Left ventricle myocardium superior (tissue), 1 donor: ENCODE data around the gene SCGB3A2. TPM values are rescaled to one million over a fixed set of nuclear protein-coding genes. Genes with fewer than 3 reads are reported as not detected.

Experiments
- ATAC-seq: fragments of 200-7000 bp; cut with Tn5 transposase; one replicate; pipeline ENCODE4 v1.9.1; 2020; ENCODE audit warnings: mild to moderate bottlenecking, moderate library complexity
- DNase-seq: peaks from one replicate; pipeline ENCODE4 v3.0.0-alpha.2; 2020
- intact Hi-C: fragments of 100-400 bp; cut with micrococcal nuclease; formaldehyde crosslinking; loops from one replicate; pipeline ENCODE4 v1.11.0; 2022
- total RNA-seq: library from RNA; stranded (reverse); fragmentation: NEBNext Ultra II Directional; extraction: Animal tissue kit (Norgen Biotek cat#: 25700); gene quantifications from one replicate; pipeline ENCODE4 v1.2.1, GENCODE V29; 2021
- donor health status: DM: no; HTN: yes; CAD: no; lungs with severe emphysema.

SCGB3A2 gene
- total RNA-seq, 1 donor from 2014 or later, result not detected

- intact Hi-C loops, result no loop called here
- no peak for DNase-seq
- no peak for ATAC-seq
These were observed 14.3 kb downstream of the SCGB3A2 start for GRCh38 chr5:147892696-147893296.

- no peak for ATAC-seq
- intact Hi-C loops, result no loop called here
- DNase-seq, result no peak
These were observed 15.3 kb downstream of the SCGB3A2 start for GRCh38 chr5:147893820-147894219.

- ATAC-seq (no peak), DNase-seq (no peak)
- intact Hi-C loops, result no loop called here
These were observed 17.4 kb downstream of the SCGB3A2 start for GRCh38 chr5:147895864-147896263.

- no peak for ATAC-seq
- DNase-seq, result no peak
- intact Hi-C loops, result no loop called here
These were observed 20.4 kb downstream of the SCGB3A2 start for GRCh38 chr5:147898875-147899401.

GRCh38 chr5:147901599-147902039 is 23.1 kb downstream of the SCGB3A2 start:
- ATAC-seq, result no peak
- intact Hi-C loops, result no loop called here
- DNase-seq, result no peak

- intact Hi-C loops, result no loop called here
- no peak for ATAC-seq
- DNase-seq, result no peak
These were observed 24.2 kb downstream of the SCGB3A2 start for GRCh38 chr5:147902609-147903115.

- intact Hi-C loops, result no loop called here
- DNase-seq (no peak), ATAC-seq (no peak)
These were observed 25.6 kb downstream of the SCGB3A2 start for GRCh38 chr5:147904110-147904509.

GRCh38 chr5:147906326-147907095 is 28.0 kb downstream of the SCGB3A2 start, which contains the start of gene C5orf46:
Gene C5orf46 (minus strand): TSS chr5:147906538. CDS start chr5:147906501, 37 bp downstream.
- intact Hi-C loops, result no loop called here
- peak; percentile 85 for ATAC-seq
- DNase-seq, result no peak

GRCh38 chr5:147911427-147911826 is 32.9 kb downstream of the SCGB3A2 start:
- intact Hi-C loops, result no loop called here
- ATAC-seq, result peak; percentile 94
- DNase-seq, result peak; percentile 73

- peak; percentile 33 for ATAC-seq
- DNase-seq, result no peak
- intact Hi-C loops, result no loop called here
These were observed 33.5 kb downstream of the SCGB3A2 start for GRCh38 chr5:147912011-147912410.

- DNase-seq, result no peak
- ATAC-seq, result no peak
- intact Hi-C loops, result no loop called here
These were observed 35.3 kb downstream of the SCGB3A2 start for GRCh38 chr5:147913786-147914185.

GRCh38 chr5:147918101-147918685 is 39.7 kb downstream of the SCGB3A2 start:
- DNase-seq (no peak), ATAC-seq (no peak)
- intact Hi-C loops, result no loop called here

GRCh38 chr5:147918899-147919298 is 40.4 kb downstream of the SCGB3A2 start:
- no peak for ATAC-seq
- no peak for DNase-seq
- intact Hi-C loops, result no loop called here

- DNase-seq (no peak), ATAC-seq (no peak)
- intact Hi-C loops, result no loop called here
These were observed 42.0 kb downstream of the SCGB3A2 start for GRCh38 chr5:147920420-147921030.

- DNase-seq, result no peak
- ATAC-seq, result no peak
- intact Hi-C loops, result no loop called here
These were observed 42.6 kb downstream of the SCGB3A2 start for GRCh38 chr5:147921136-147921535.

GRCh38 chr5:147925020-147925419 is 46.5 kb downstream of the SCGB3A2 start:
- DNase-seq, result no peak
- no peak for ATAC-seq
- intact Hi-C loops, result no loop called here

GRCh38 chr5:147927901-147928300 is 49.4 kb downstream of the SCGB3A2 start:
- no peak for ATAC-seq
- intact Hi-C loops, result no loop called here
- no peak for DNase-seq

- intact Hi-C loops, result loop anchor here (5.0 to 10.0 kb wide), 2 partner anchors 43 to 76 kb away; no protein-coding TSS in a partner anchor
- no peak for DNase-seq
- ATAC-seq, result no peak
These were observed 52.3 kb downstream of the SCGB3A2 start for GRCh38 chr5:147930769-147931168.
